Ecto neural progenitor cell (in vitro differentiated cells): ENCODE data around the gene WHRN.

ENCODE experiments used
- DNase-seq: peaks from one replicate; pipeline ENCODE4 v3.0.0-alpha.2; 2018; ENCODE audit warnings: low spot score

WHRN gene

GRCh38 chr9:114446672-114447450 is 58.4 kb downstream of the WHRN start:
- DNase-seq: no peak

- no peak for DNase-seq
Observed at GRCh38 chr9:114446036-114446435, 59.2 kb downstream of the WHRN start.

- DNase-seq: no peak
Observed at GRCh38 chr9:114445616-114446015, 59.7 kb downstream of the WHRN start.

GRCh38 chr9:114442022-114442421 is 63.3 kb downstream of the WHRN start:
- DNase-seq: no peak

GRCh38 chr9:114437401-114437893 is 67.8 kb downstream of the WHRN start:
- DNase-seq: no peak

- DNase-seq: no peak
Observed at GRCh38 chr9:114434878-114435311, 70.4 kb downstream of the WHRN start.

GRCh38 chr9:114433720-114434255 is 71.5 kb downstream of the WHRN start:
- DNase-seq: no peak

- DNase-seq: no peak
Observed at GRCh38 chr9:114433086-114433485, 72.2 kb downstream of the WHRN start.

GRCh38 chr9:114432323-114433067 is 72.8 kb downstream of the WHRN start:
- no peak for DNase-seq

- no peak for DNase-seq
Observed at GRCh38 chr9:114431770-114432169, 73.5 kb downstream of the WHRN start.

GRCh38 chr9:114431003-114431402 is 74.3 kb downstream of the WHRN start:
- no peak for DNase-seq

GRCh38 chr9:114430457-114430856 is 74.8 kb downstream of the WHRN start:
- DNase-seq: no peak

- no peak for DNase-seq
Observed at GRCh38 chr9:114429488-114429887, 75.8 kb downstream of the WHRN start.

- DNase-seq: no peak
Observed at GRCh38 chr9:114428466-114428865, 76.8 kb downstream of the WHRN start.

GRCh38 chr9:114427644-114428043 is 77.6 kb downstream of the WHRN start:
- DNase-seq: no peak

GRCh38 chr9:114426046-114426948 is 79.0 kb downstream of the WHRN start:
- DNase-seq: no peak

- DNase-seq: no peak
Observed at GRCh38 chr9:114425126-114425525, 80.1 kb downstream of the WHRN start.

- DNase-seq: no peak
Observed at GRCh38 chr9:114424126-114424525, 81.1 kb downstream of the WHRN start.

- no peak for DNase-seq
Observed at GRCh38 chr9:114423181-114423580, 82.1 kb downstream of the WHRN start.

- no peak for DNase-seq
Observed at GRCh38 chr9:114421147-114421546, 84.1 kb downstream of the WHRN start.

- DNase-seq: no peak
Observed at GRCh38 chr9:114419796-114420195, 85.5 kb downstream of the WHRN start.

- DNase-seq: no peak
Observed at GRCh38 chr9:114418053-114418452, 87.2 kb downstream of the WHRN start.
